Measurements from ENCODE around the gene CNRIP1. TPM values are rescaled to one million over a fixed set of nuclear protein-coding genes. Genes with fewer than 3 reads are reported as not detected.

Gene CNRIP1
- total RNA-seq, 4 donors from 2014 or later, result 22.2 to 48.1 (median 39.0) TPM

- Histone ChIP-seq H3K27ac (no peak overlapping the region), H3K36me3 (peaks cover 0 to 13% of the 10 kb centered on the region in 2 donors), H3K4me1 (no peaks in the 10 kb centered on the region), H3K27me3 (no peaks in the 10 kb centered on the region), H3K9me3 (no peaks in the 10 kb centered on the region), H3K4me3 (no peak overlapping the region)
- 76 to 79% methylated on average over 2 of the region's 3 CpGs for WGBS, 2 donors (ENCODE audit: low coverage in 1 of 2)
- TF ChIP-seq CTCF (IDR thresholded peaks at IDR 0.05) (no peak), POLR2A (IDR thresholded peaks at IDR 0.05) (no peak), POLR2AphosphoS5 (IDR thresholded peaks at IDR 0.05) (no peak), EP300 (IDR thresholded peaks at IDR 0.05) (no peak)
- ATAC-seq, result no peak
Measured at GRCh38 chr2:68302281-68302875, 17.4 kb downstream of the CNRIP1 start.

GRCh38 chr2:68295516-68295915, 24.2 kb downstream of the CNRIP1 start:
- no peak for TF ChIP-seq POLR2A (IDR thresholded peaks at IDR 0.05)
- no peak for TF ChIP-seq POLR2AphosphoS5 (IDR thresholded peaks at IDR 0.05)
- TF ChIP-seq CTCF (IDR thresholded peaks at IDR 0.05), result no peak
- no peak for ATAC-seq
- H3K4me3 ChIP-seq, result no peak overlapping the region
- no peaks in the 10 kb centered on the region for H3K4me1 ChIP-seq
- H3K27me3 ChIP-seq, result no peaks in the 10 kb centered on the region
- H3K9me3 ChIP-seq, result no peaks in the 10 kb centered on the region
- H3K27ac ChIP-seq, result no peak overlapping the region
- peaks cover 0 to 19% of the 10 kb centered on the region in 2 donors for H3K36me3 ChIP-seq

- no peak for ATAC-seq
- Histone ChIP-seq H3K27me3 (no peaks in the 10 kb centered on the region), H3K36me3 (peaks cover 0 to 15% of the 10 kb centered on the region in 2 donors), H3K27ac (no peak overlapping the region), H3K4me1 (no peaks in the 10 kb centered on the region), H3K4me3 (no peak overlapping the region), H3K9me3 (no peaks in the 10 kb centered on the region)
- whole genome bisulfite sequencing, 2 donors (ENCODE audit: low coverage in 1 of 2), result 33 to 58% methylated on average over 2 of the region's 2 CpGs
- no peak for TF ChIP-seq CTCF (IDR thresholded peaks at IDR 0.05)
- TF ChIP-seq EP300 (IDR thresholded peaks at IDR 0.05), result no peak
- TF ChIP-seq POLR2A (IDR thresholded peaks at IDR 0.05), result no peak
- TF ChIP-seq POLR2AphosphoS5 (IDR thresholded peaks at IDR 0.05), result no peak
Measured at GRCh38 chr2:68294913-68295312, 24.8 kb downstream of the CNRIP1 start.

- H3K36me3 ChIP-seq, result peaks cover 0 to 7% of the 10 kb centered on the region in 2 donors
- H3K4me1 ChIP-seq, result no peaks in the 10 kb centered on the region
- no peak for TF ChIP-seq POLR2AphosphoS5 (IDR thresholded peaks at IDR 0.05)
- no peak for TF ChIP-seq POLR2A (IDR thresholded peaks at IDR 0.05)
- no peak for TF ChIP-seq EP300 (IDR thresholded peaks at IDR 0.05)
- no peak for TF ChIP-seq CTCF (IDR thresholded peaks at IDR 0.05)
- H3K4me3 ChIP-seq, result no peak overlapping the region
- no peaks in the 10 kb centered on the region for H3K27me3 ChIP-seq
- no peak for ATAC-seq
- WGBS, 2 donors (ENCODE audit: low coverage in 1 of 2), result 85 to 91% methylated on average over 3 of the region's 3 CpGs
- no peaks in the 10 kb centered on the region for H3K9me3 ChIP-seq
- no peak overlapping the region for H3K27ac ChIP-seq
Measured at GRCh38 chr2:68294187-68294586, 25.6 kb downstream of the CNRIP1 start.

- H3K4me1 ChIP-seq, result peaks cover 0 to under 1% (median 0%) of the 10 kb centered on the region in 3 donors
- 81 to 90% methylated on average over 4 to 6 of the region's 6 CpGs for WGBS, 2 donors (ENCODE audit: low coverage in 1 of 2)
- TF ChIP-seq EP300 (IDR thresholded peaks at IDR 0.05), result no peak
- TF ChIP-seq CTCF (IDR thresholded peaks at IDR 0.05), result no peak
- no peak for TF ChIP-seq POLR2A (IDR thresholded peaks at IDR 0.05)
- no peak for TF ChIP-seq POLR2AphosphoS5 (IDR thresholded peaks at IDR 0.05)
- no peak for ATAC-seq
- H3K9me3 ChIP-seq, result no peaks in the 10 kb centered on the region
- H3K27ac ChIP-seq, result no peak overlapping the region
- H3K36me3 ChIP-seq, result peaks cover 0 to 6% of the 10 kb centered on the region in 2 donors
- H3K4me3 ChIP-seq, result no peak overlapping the region
- H3K27me3 ChIP-seq, result no peaks in the 10 kb centered on the region
Measured at GRCh38 chr2:68293755-68294154, 26.0 kb downstream of the CNRIP1 start.

All from gastroesophageal sphincter (tissue), 4 donors.